HUES48 (cell line): ENCODE measurements around the gene MMP24.

Experiments used
- H3K27ac ChIP-seq: one replicate; pipeline ENCODE4 v1.7.0; 2013; ENCODE audit warnings: low read depth, low read length, inconsistent platforms
- H3K27me3 ChIP-seq: 2 replicates; pipeline ENCODE4 v1.6.1; 2013; ENCODE audit warnings: mild to moderate bottlenecking, low read length; ENCODE audit not compliant: control insufficient read depth, insufficient read depth
- H3K36me3 ChIP-seq: 2 replicates; pipeline ENCODE4 v1.6.1; 2013; ENCODE audit warnings: low read length; ENCODE audit not compliant: control insufficient read depth, insufficient read depth
- H3K4me1 ChIP-seq: 2 replicates; pipeline ENCODE4 v1.6.1; 2013; ENCODE audit warnings: mild to moderate bottlenecking, low read length; ENCODE audit not compliant: control insufficient read depth, insufficient read depth
- H3K4me3 ChIP-seq: 2 replicates; pipeline ENCODE4 v1.5.1; 2013; ENCODE audit warnings: mild to moderate bottlenecking, low read depth, low read length
- H3K9ac ChIP-seq: 2 replicates; pipeline ENCODE4 v1.6.1; 2013; ENCODE audit warnings: mild to moderate bottlenecking, low read depth, low read length, moderate library complexity
- H3K9me3 ChIP-seq: 2 replicates; pipeline ENCODE4 v1.6.1; 2013; ENCODE audit warnings: low read length; ENCODE audit not compliant: control insufficient read depth, insufficient read depth

MMP24 gene

GRCh38 chr20:35271904-35272303, 45.4 kb downstream of the MMP24 start:
- H3K27ac ChIP-seq: no peak overlapping the region
- no peaks in the 10 kb centered on the region for H3K9me3 ChIP-seq
- H3K9ac ChIP-seq: no peak overlapping the region
- no peak overlapping the region for H3K4me3 ChIP-seq
- H3K36me3 ChIP-seq: peaks cover 32% of the 10 kb centered on the region
- H3K27me3 ChIP-seq: no peaks in the 10 kb centered on the region
- peaks cover 10% of the 10 kb centered on the region for H3K4me1 ChIP-seq

- H3K4me3 ChIP-seq: no peak overlapping the region
- H3K9me3 ChIP-seq: no peaks in the 10 kb centered on the region
- no peaks in the 10 kb centered on the region for H3K27me3 ChIP-seq
- H3K36me3 ChIP-seq: peaks cover 30% of the 10 kb centered on the region
- peaks cover 14% of the 10 kb centered on the region for H3K4me1 ChIP-seq
- no peak overlapping the region for H3K27ac ChIP-seq
- H3K9ac ChIP-seq: no peak overlapping the region
Observed at GRCh38 chr20:35273449-35274171, 47.1 kb downstream of the MMP24 start.

GRCh38 chr20:35274172-35275092, 47.9 kb downstream of the MMP24 start:
- no peaks in the 10 kb centered on the region for H3K27me3 ChIP-seq
- no peaks in the 10 kb centered on the region for H3K9me3 ChIP-seq
- H3K4me3 ChIP-seq: no peak overlapping the region
- H3K9ac ChIP-seq: no peak overlapping the region
- peaks cover 10% of the 10 kb centered on the region for H3K4me1 ChIP-seq
- peaks cover 38% of the 10 kb centered on the region for H3K36me3 ChIP-seq
- H3K27ac ChIP-seq: no peak overlapping the region

GRCh38 chr20:35275741-35276251, 49.3 kb downstream of the MMP24 start:
- Histone ChIP-seq H3K36me3 (peaks cover 42% of the 10 kb centered on the region), H3K9ac (no peak overlapping the region), H3K4me3 (no peak overlapping the region), H3K9me3 (no peaks in the 10 kb centered on the region), H3K27me3 (no peaks in the 10 kb centered on the region), H3K27ac (no peak overlapping the region), H3K4me1 (peaks cover 7% of the 10 kb centered on the region)

GRCh38 chr20:35276408-35276807, 49.9 kb downstream of the MMP24 start:
- H3K9me3 ChIP-seq: no peaks in the 10 kb centered on the region
- 0 out of 2 replicates have a peak overlapping the region, but pooled peaks have one; percentile 72 for H3K4me3 ChIP-seq
- peaks cover 7% of the 10 kb centered on the region for H3K4me1 ChIP-seq
- peaks cover 41% of the 10 kb centered on the region for H3K36me3 ChIP-seq
- no peaks in the 10 kb centered on the region for H3K27me3 ChIP-seq
- H3K27ac ChIP-seq: no peak overlapping the region
- no peak overlapping the region for H3K9ac ChIP-seq

- Histone ChIP-seq H3K4me1 (peaks cover 7% of the 10 kb centered on the region), H3K36me3 (peaks cover 40% of the 10 kb centered on the region), H3K9me3 (no peaks in the 10 kb centered on the region), H3K27ac (peak overlapping the region; percentile 93), H3K9ac (peak overlapping the region; percentile 69), H3K27me3 (no peaks in the 10 kb centered on the region), H3K4me3 (peak overlapping the region; percentile 72)
Observed at GRCh38 chr20:35277127-35277526, 50.6 kb downstream of the MMP24 start.

DNA sequence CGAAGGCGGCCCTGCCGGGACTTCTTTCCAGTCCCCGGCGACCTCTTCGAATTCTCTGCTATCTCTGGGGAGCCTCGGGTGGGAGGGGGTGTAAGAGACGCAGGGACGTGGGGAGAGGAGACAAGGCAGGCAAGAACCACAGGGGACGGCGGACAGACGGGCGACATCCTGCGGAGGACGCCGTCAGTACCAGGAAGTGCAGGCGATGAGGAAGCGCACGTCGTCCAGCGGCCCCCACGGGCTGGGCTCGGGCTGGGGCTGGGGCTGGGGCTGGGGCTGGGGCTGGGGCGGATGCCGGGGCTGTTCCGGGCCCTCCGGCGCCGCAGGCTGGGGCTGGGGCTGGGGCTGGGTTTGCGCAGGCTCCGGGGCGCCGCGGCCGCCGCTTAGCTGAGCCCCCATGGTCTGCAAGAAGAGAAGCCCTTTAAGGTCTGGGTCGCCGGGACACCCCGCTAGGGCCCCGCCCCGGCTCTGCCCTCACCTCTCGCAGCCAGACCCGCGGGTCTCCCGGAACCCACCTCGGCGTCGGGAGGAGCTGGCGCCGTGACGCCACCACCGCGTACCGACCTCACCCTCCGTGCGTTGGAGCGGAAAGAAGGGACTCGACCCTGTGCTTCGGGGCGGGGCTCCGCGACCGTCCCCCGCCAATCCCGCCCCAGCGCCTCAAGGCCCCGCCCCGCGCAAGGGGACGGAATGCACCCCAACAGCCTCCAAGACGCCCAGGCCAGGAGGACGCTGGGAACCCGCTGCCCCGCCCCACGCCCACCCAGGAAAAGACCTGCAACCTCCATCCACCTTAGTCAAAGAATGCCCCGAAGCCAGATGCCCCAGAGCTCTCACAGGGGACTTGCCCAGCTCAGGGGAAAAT, 51.3 kb downstream of the MMP24 start, which contains the start of gene MMP24OS:
Gene MMP24OS, minus strand, starts transcription at position 592 of the 865 bp plus-strand sequence. Its CDS starts 193 bp downstream, at position 399.
- H3K9me3 ChIP-seq: no peaks in the 10 kb centered on the region
- H3K27ac ChIP-seq: peak within 1 kb of the TSS; percentile 93
- peaks cover 40% of the 10 kb centered on the region for H3K36me3 ChIP-seq
- H3K4me3 ChIP-seq: peak within 1 kb of the TSS; percentile 72
- no peaks in the 10 kb centered on the region for H3K27me3 ChIP-seq
- peak within 1 kb of the TSS; percentile 69 for H3K9ac ChIP-seq
- H3K4me1 ChIP-seq: peaks cover 7% of the 10 kb centered on the region

DNA sequence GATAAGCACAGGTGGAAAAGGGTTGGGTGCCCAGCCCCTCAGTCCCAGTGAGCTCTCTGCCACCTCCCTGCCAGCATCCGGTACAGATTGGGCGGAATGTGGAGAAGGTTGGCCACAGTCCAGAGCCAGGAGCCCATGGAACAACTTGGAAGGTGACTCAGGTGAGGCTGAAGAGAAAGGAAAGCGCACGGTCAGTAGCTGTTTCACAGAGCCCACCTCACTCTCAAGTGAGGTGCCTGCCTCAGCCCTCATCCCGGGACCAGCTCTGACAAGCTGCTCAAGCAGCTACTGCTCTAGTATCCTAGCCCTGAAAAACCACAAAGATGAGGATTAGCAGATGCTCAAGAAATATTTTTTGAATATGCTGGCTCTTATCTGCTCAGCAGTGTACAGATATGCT, 52.5 kb downstream of the MMP24 start:
- peaks cover 12% of the 10 kb centered on the region for H3K4me1 ChIP-seq
- H3K27ac ChIP-seq: peak overlapping the region; percentile 93
- no peak overlapping the region for H3K9ac ChIP-seq
- H3K36me3 ChIP-seq: peaks cover 44% of the 10 kb centered on the region
- H3K9me3 ChIP-seq: no peaks in the 10 kb centered on the region
- no peaks in the 10 kb centered on the region for H3K27me3 ChIP-seq
- no peak overlapping the region for H3K4me3 ChIP-seq

DNA sequence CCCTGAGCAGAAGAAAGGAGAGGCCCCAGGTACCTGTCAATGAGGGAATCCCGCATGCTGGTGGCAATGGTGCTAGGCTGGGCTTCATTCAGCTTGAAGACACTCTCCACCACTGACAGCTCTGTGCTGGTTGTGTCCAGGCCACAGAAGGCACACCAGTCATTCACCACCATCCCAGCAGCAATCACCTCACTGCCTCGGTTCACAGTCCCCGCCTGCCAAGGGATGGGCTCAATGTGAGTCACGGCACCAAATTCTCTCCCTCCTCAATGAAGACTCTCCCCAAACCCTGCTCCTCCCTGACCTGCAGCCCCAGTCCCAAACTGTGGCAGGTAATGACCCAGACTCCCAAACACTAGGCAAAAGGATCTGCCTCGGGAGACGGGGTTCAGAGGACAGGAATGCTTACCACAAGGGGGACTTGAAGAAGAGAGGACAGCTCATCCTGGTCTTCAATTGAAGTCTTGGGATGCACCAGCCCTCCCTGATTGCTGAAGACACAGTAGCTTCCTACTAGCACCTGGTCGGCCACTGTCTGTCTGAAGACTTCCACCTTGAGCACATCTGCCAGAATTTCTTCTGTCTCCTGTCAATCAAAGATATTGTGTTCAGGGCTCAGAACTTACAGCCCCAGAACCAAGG, 53.2 kb downstream of the MMP24 start:
- Histone ChIP-seq H3K27ac (no peak overlapping the region), H3K9ac (no peak overlapping the region), H3K4me1 (peaks cover 12% of the 10 kb centered on the region), H3K4me3 (no peak overlapping the region), H3K27me3 (no peaks in the 10 kb centered on the region), H3K9me3 (no peaks in the 10 kb centered on the region), H3K36me3 (peaks cover 44% of the 10 kb centered on the region)

DNA sequence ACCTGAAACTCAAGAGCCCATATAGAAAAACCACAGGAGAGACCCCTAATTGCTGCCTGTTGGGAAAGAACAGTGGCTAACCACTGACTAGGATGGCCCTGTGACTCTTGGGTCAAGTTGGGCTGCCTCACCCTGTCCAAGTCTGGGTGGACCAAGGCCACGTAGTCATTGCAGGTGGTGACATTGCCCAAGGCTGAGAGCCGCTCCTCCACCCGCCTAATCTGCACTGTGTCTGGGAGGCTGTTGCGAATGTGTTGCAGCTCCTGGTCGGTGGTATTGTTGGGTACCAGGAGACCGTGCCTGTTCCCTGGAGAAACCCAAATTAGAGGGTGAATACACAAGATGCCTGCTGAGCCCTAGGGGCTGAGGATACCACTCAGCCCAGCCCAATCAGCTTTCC, 54.0 kb downstream of the MMP24 start:
- Histone ChIP-seq H3K27me3 (no peaks in the 10 kb centered on the region), H3K9me3 (no peaks in the 10 kb centered on the region), H3K36me3 (peaks cover 44% of the 10 kb centered on the region), H3K27ac (no peak overlapping the region), H3K4me1 (peaks cover 12% of the 10 kb centered on the region), H3K9ac (no peak overlapping the region), H3K4me3 (no peak overlapping the region)
